Omental fat pad (tissue), 4 donors: Measurements from ENCODE around the gene SORCS1. TPM values are rescaled to one million over a fixed set of nuclear protein-coding genes. Genes with fewer than 3 reads are reported as not detected.

ENCODE experiments used
- ATAC-seq: fragments of 150-250 bp; one replicate; pipeline ENCODE4 v1.9.1; 2016; ENCODE audit warnings: mild to moderate bottlenecking, moderate library complexity; ENCODE audit not compliant: low FRiP score
- DNase-seq: peaks from one replicate; pipeline ENCODE4 v3.0.0-alpha.2; 2019; ENCODE audit warnings: low spot score
- total RNA-seq, 4 donors: library from RNA; depleted of rRNA; stranded (reverse); fragments of >200 nt; gene quantifications; one replicate each; pipeline ENCODE4 v1.1.0, GENCODE V29; 2016
- TF ChIP-seq, protein P1 (sequence below), 3 donors: fragments of 450-650 bp; IDR thresholded peaks; one replicate each; pipeline ENCODE4 v1.5.1; 2016 to 2017; ENCODE audit warnings: antibody characterized with exemption in 3 of 3, mild to moderate bottlenecking in 3 of 3, moderate library complexity in 2 of 3

The SORCS1 gene
- total RNA-seq, 4 donors from 2014 or later: 0.09 to 1.3 (median 0.37) TPM

DNA sequence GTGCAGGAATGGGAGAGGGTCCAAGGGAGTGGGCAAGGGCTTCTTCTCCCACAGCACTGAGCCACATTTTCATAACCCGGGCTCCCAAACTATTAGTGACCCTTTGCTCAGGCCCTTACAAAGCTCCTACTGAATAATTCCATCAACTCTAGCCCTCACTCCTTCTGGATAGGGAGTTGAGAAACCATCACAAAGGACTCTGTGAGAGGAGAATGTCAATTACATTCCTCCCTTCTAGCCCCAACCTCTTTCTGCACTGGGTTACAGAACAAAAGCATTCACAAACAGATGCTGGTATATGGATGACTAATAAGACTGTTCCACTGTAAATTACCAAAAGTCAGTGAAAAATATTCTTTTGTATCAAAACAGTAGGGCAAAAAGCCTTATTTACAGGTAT is 203.7 kb downstream of the SORCS1 start:
- TF ChIP-seq, protein P1, sequence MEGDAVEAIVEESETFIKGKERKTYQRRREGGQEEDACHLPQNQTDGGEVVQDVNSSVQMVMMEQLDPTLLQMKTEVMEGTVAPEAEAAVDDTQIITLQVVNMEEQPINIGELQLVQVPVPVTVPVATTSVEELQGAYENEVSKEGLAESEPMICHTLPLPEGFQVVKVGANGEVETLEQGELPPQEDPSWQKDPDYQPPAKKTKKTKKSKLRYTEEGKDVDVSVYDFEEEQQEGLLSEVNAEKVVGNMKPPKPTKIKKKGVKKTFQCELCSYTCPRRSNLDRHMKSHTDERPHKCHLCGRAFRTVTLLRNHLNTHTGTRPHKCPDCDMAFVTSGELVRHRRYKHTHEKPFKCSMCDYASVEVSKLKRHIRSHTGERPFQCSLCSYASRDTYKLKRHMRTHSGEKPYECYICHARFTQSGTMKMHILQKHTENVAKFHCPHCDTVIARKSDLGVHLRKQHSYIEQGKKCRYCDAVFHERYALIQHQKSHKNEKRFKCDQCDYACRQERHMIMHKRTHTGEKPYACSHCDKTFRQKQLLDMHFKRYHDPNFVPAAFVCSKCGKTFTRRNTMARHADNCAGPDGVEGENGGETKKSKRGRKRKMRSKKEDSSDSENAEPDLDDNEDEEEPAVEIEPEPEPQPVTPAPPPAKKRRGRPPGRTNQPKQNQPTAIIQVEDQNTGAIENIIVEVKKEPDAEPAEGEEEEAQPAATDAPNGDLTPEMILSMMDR (IDR thresholded peaks at IDR 0.05): no peak
- ATAC-seq: no peak
- DNase-seq: no peak

DNA sequence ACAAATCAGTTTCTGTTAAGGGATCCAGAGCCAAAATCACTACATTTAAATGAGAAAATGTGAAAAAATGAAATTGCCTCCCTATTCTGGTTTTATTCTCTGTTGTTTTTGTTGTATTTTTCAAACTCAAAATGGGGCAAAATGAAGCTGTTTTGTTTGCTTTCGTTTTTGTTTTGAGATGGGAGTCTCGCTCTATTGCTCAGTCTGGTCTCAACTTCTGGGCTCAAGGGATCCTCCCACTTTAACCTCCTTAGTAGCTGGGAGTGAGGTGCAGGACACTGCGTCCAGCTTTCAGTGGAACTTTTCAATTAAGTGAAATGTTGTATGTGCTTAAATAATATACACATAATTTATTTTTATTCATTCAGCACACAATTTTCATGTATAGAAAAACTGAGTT is 205.0 kb downstream of the SORCS1 start:
- no peak for ATAC-seq
- TF ChIP-seq, protein P1 (IDR thresholded peaks at IDR 0.05): no peak

DNA sequence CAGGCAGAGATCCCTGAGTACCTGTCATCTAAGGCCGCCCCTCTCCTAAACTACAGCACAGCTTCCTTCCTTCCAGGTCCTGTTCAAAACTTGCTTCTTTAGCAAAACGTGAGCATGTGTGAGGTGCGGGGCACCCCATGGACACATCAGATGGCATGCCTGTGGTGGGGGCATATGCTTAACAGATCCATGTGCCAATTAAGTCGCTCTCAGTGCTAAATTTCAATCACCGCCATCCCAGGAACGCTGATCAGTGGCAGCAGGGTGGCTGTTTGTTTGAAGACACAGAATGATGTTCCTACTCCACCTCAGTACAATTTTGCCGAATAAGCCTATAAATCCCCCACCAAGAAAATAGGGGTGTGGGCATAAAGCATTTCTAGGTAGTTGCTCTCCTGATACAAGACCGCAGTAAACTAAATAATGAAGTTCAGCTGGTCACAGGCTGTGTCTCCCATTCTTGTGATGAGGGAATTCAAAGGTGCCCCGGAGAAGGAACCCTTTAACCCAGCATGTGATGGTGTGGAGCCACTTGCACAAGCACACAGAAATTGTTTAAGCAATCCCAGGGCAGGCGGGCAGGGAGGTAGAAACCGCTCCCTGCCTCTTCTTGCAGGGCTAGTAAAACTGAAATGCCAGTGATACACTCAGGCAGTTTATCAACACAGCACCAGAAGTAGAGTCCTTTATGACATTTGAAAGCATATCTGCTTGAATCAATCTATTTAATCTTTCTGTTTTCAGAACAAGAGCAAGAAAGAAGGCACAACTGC is 205.7 kb downstream of the SORCS1 start:
- ATAC-seq (no peak), DNase-seq (no peak)
- TF ChIP-seq, protein P1 (IDR thresholded peaks at IDR 0.05): no peak

More for the DNA sequence above, 205.0 kb downstream of the SORCS1 start:
- DNase-seq: no peak

DNA sequence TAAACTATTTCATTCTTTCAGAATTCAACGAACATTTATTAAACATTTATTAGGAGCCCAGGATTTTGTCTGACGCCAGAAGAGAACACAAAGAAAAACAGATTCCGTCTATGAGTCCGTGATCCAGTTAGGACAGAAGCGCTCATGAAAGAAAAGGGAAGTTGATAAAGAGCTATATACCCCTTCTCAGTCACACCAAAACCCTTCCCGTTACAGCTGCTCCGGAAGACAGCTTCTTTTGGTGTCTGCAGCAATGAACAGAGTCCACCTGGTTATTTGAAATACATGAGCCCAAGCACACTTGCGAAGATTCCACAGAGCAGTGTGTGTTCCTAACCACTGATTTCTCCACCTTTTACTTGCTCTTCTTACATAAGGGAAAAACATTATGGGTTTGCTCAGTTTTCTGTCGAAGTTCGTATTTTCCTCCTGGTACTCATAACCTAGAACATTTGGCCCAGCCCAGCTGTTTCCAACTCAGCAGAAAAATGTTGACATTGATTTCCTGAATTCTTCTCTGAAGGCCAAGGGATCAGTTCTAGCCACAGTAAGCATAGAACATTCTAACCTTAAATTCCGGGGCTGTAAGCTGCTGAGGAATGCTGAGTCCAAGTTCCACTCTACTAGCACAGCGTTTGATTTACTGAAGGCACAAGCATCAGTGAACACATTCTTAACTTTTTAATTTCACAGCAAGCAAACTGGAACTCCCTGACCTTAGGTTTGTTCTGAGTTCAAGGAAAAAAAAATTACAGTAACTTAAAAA is 206.5 kb downstream of the SORCS1 start:
- DNase-seq (no peak), ATAC-seq (no peak)
- TF ChIP-seq, protein P1 (IDR thresholded peaks at IDR 0.05): no peak

DNA sequence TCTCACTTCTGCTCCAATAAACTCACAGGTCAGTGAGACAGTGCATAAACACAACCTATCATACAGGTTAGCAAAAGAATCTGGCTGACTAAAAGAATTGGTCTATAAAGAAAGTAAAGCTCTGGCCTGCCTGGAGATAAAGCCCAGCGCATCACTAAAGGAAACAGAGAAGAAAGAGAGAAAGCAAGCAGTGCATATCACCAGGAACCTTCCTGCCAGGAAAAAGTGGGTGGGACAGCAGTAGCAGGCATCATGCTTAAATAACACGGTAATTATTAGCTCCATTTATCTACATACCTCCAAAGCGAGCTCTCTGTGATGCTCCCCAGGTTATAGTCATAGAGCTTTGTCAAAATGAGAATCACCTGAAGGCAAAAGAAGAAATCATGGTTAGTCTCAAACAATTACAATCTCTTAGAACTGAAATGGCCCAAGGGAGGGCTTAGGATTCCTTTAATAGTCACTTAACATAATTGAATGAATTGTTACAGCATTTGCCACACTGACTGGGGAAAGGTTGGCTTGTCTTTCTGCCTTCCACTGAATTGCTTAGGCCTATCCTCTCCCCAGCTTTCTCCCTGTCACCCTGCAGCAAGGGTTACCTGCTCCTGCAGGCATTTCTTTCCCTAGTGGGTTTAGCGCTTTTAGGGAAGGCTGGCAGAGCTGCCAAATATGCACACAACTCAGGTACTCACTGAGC is 208.1 kb downstream of the SORCS1 start:
- ATAC-seq (no peak), DNase-seq (no peak)
- TF ChIP-seq, protein P1 (IDR thresholded peaks at IDR 0.05): no peak

DNA sequence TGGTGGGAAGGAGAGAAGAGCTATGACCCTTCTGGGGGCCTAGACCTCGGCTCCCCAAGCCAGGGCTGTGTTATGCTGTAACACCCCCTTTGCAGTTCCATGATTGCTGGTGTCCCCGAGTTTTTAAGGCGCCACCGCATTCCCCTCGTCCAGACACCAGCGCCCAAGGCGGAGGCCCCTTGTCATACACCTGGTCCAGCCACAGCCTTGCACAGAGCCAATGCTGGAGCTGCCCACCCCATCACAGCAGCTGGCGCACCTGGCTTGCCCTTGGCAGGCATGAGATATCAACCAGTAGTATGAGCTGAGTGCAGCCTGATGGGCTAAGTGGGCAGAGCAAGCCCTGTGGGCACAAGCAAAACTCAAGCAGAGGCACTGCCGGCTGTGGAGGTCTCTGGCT is 209.4 kb downstream of the SORCS1 start:
- no peak for DNase-seq
- TF ChIP-seq, protein P1 (IDR thresholded peaks at IDR 0.05): no peak
- ATAC-seq: no peak
